K562 treated with DMSO at 1 percent for 12 hours (cell line): ENCODE data around the gene VWA3A. TPM values are rescaled to one million over a fixed set of nuclear protein-coding genes. Genes with fewer than 3 reads are reported as not detected.

Experiments
- total RNA-seq: library from RNA; unstranded; fragments of 300-600 nt; gene quantifications from 2 replicates; pipeline ENCODE4 v1.2.3, GENCODE V29; 2022; ENCODE audit not compliant: insufficient read depth

VWA3A gene, protein sequence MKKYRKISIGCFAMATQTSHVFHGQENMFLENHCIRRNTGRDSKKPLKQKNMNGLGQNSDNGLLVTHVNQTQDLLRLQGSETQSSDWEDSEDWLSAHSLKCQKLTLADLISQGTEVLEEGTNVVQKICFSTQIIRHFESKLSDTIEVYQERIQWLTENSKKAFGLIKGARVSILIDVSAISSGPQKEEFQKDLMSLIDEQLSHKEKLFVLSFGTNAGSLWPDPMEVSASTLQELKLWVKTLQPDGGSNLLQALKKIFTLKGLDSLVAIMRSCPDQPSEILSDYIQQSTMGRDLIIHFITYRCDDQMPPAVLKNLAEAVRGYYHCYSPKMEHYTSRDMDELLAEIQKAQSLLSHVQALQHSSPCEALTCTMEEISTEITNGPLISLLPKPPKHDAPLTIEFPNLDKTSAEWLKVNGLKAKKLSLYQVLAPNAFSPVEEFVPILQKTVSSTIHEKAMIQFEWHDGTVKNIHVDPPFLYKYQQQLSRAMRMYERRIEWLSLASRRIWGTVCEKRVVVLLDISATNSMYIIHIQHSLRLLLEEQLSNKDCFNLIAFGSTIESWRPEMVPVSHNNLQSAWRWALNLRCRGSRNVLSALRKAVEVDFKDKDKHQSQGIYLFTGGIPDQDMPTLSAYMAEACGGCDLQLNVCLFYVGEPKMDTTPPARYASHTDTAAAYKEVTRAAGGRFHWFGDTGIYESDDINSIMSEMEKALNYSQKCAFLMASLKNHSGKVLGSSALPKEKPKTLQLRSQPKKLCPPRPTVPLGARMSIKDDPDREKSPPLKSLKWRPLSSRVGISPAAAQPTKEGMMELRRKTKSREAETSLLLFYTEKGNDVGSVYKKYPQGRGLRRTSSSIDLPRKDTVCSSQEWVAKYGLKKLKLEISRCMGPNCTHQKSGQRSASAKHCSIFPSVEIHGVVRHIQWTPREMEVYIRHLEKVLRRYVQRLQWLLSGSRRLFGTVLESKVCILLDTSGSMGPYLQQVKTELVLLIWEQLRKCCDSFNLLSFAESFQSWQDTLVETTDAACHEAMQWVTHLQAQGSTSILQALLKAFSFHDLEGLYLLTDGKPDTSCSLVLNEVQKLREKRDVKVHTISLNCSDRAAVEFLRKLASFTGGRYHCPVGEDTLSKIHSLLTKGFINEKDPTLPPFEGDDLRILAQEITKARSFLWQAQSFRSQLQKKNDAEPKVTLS
- not detected in 2 replicates for total RNA-seq

GRCh38 chr16:22092143-22092933 lies at the start of gene VWA3A:
TSS of gene VWA3A (plus strand) at chr16:22092541. CDS start at chr16:22092638, 97 bp downstream.

GRCh38 chr16:22161999-22162655 lies 69.8 kb downstream of the VWA3A start, which contains the start of gene SDR42E2:
TSS of gene SDR42E2 (plus strand) at chr16:22162506. CDS start at chr16:22165583, 3,077 bp downstream.

DNA sequence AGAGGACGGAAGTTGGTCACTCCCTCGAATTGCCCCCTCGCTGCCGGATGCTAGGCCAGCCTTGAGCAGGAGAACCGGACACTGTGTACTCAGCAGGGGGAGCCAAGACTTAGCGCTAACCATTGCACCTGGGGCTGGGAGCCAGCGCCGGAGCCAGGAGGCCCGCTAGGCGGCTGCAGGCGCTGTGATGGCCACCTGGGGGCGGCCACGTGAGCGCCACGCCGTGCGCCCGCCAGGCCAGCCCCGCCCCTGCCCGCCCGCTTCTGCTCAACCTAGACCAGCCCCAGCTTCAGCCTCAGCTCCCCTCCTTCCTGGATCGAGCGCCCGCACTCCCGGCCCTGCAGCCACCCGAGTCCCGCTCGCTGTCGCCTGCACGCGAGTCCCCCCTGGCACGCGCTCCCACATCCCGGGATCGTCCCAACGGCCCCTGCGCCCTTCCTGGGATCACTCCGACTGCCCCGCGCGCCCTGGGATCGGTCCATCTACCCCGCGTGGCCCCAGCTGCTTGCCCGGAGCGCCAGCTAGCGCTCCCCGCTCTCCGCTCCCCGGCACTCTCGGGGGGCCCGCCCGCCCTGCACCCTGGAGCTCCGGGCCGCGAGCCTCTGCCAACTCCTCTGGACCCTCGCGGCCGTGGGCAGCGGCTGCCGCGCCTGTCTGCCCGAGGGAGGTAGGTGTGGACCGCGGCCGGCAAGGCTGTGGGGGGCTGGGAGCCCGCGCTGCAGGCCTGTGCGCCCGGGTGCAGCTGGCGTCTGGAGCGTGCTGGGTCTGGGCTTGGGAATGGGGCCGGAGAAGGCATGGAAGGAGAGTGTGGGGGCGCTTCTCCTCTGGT lies 113.9 kb downstream of the VWA3A start, which contains the start of gene EEF2K:
EEF2K (plus strand) TSS at position 266 of the 829 bp plus-strand sequence. CDS start 19,452 bp downstream, outside the sequence.

Other genes starting within 250 kb of the VWA3A start
- 2.2 and 17.3 TPM in 2 replicates for gene NPIPB4, start 234.8 kb upstream of the VWA3A start, total RNA-seq
- gene UQCRC2, start 139.2 kb upstream of the VWA3A start, total RNA-seq: 124 and 239 TPM in 2 replicates
- not detected in 2 replicates for gene PDZD9, start 91.4 kb upstream of the VWA3A start, total RNA-seq
- 6.0 and 9.3 TPM in 2 replicates for gene MOSMO, start 84.4 kb upstream of the VWA3A start, total RNA-seq
- gene SDR42E2, start 70.0 kb downstream of the VWA3A start, total RNA-seq: not detected in 2 replicates
- gene EEF2K, start 113.7 kb downstream of the VWA3A start, total RNA-seq: 7.8 and 25.5 TPM in 2 replicates
- 33.9 and 39.3 TPM in 2 replicates for gene POLR3E, start 204.9 kb downstream of the VWA3A start, total RNA-seq